Measurements from ENCODE around the gene BTBD6.

GRCh38 chr14:105227346-105227745, 21.0 kb upstream of the BTBD6 start:
- TF ChIP-seq TAF1 (IDR thresholded peaks at IDR 0.05; ENCODE audit: borderline replicate concordance, insufficient read depth, low read length) = no peak
- TF ChIP-seq POLR2AphosphoS5 (IDR thresholded peaks at IDR 0.05; ENCODE audit: low read depth, low read length) = no peak
